Chondrocyte (in vitro differentiated cells): ENCODE measurements around the gene ZFPM1. TPM values are rescaled to one million over a fixed set of nuclear protein-coding genes. Genes with fewer than 3 reads are reported as not detected.
"Not testable (repeated sequence)": the region's sequence is repeated elsewhere in the genome, so short reads cannot be mapped to it uniquely, and the experiment has no call there.

ENCODE experiments used
- DNase-seq: peaks from one replicate; pipeline ENCODE4 v3.0.0; 2021; ENCODE audit warnings: mixed read lengths, low spot score
- H3K27ac Mint-ChIP-seq: one replicate; pipeline ENCODE4 v1.8.0; 2021; ENCODE audit warnings: mild to moderate bottlenecking, moderate library complexity, mixed read lengths; ENCODE audit not compliant: unreplicated experiment
- H3K27me3 Mint-ChIP-seq: 2 replicates; pipeline ENCODE4 v1.8.0; 2021; ENCODE audit warnings: low read depth, mixed read lengths
- H3K36me3 Mint-ChIP-seq: 2 replicates; pipeline ENCODE4 v1.8.0; 2021; ENCODE audit warnings: low read depth, mixed read lengths
- H3K4me1 Mint-ChIP-seq: 2 replicates; pipeline ENCODE4 v1.8.0; 2021; ENCODE audit warnings: low read depth, mild to moderate bottlenecking, mixed read lengths
- H3K4me3 Mint-ChIP-seq: one replicate; pipeline ENCODE4 v1.8.0; 2021; ENCODE audit warnings: mild to moderate bottlenecking, moderate library complexity, mixed read lengths; ENCODE audit not compliant: unreplicated experiment
- H3K9me3 Mint-ChIP-seq: 2 replicates; pipeline ENCODE4 v1.8.0; 2021; ENCODE audit warnings: low read depth, mixed read lengths
- CTCF ChIP-seq: fragments of 200-600 bp; sonication (generic); IDR thresholded peaks from 2 replicates; pipeline ENCODE4 v1.5.0; 2021; ENCODE audit warnings: antibody characterized with exemption, mild to moderate bottlenecking, moderate library complexity
- total RNA-seq: library from RNA; stranded (reverse); gene quantifications from 3 replicates; pipeline ENCODE4 v1.2.1, GENCODE V29; 2021

ZFPM1 gene
- total RNA-seq, 1 donor from 2014 or later, result 7.6 TPM

GRCh38 chr16:88466175-88466862 is 13.2 kb downstream of the ZFPM1 start:
- Mint-ChIP-seq H3K27me3 (no peaks in the 10 kb centered on the region), H3K9me3 (no peaks in the 10 kb centered on the region), H3K36me3 (no peaks in the 10 kb centered on the region), H3K27ac (no peak overlapping the region), H3K4me1 (peaks cover 5% of the 10 kb centered on the region), H3K4me3 (no peak overlapping the region)
- TF ChIP-seq CTCF, result no peak
- DNase-seq, result no peak

GRCh38 chr16:88466949-88467348 is 13.9 kb downstream of the ZFPM1 start:
- Mint-ChIP-seq H3K9me3 (no peaks in the 10 kb centered on the region), H3K27me3 (no peaks in the 10 kb centered on the region), H3K4me3 (no peak overlapping the region), H3K4me1 (no peaks in the 10 kb centered on the region), H3K36me3 (no peaks in the 10 kb centered on the region), H3K27ac (no peak overlapping the region)
- no peak for DNase-seq
- no peak for TF ChIP-seq CTCF

GRCh38 chr16:88467541-88467944 is 14.5 kb downstream of the ZFPM1 start:
- TF ChIP-seq CTCF, result no peak
- Mint-ChIP-seq H3K4me1 (no peaks in the 10 kb centered on the region), H3K27me3 (no peaks in the 10 kb centered on the region), H3K27ac (no peak overlapping the region), H3K36me3 (no peaks in the 10 kb centered on the region), H3K9me3 (no peaks in the 10 kb centered on the region), H3K4me3 (no peak overlapping the region)
- no peak for DNase-seq

GRCh38 chr16:88468275-88469129 is 15.4 kb downstream of the ZFPM1 start:
- Mint-ChIP-seq H3K9me3 (no peaks in the 10 kb centered on the region), H3K36me3 (no peaks in the 10 kb centered on the region), H3K27ac (no peak overlapping the region), H3K27me3 (no peaks in the 10 kb centered on the region), H3K4me3 (no peak overlapping the region), H3K4me1 (no peaks in the 10 kb centered on the region)
- no peak for DNase-seq
- TF ChIP-seq CTCF, result no peak

- Mint-ChIP-seq H3K27ac (no peak overlapping the region), H3K27me3 (no peaks in the 10 kb centered on the region), H3K9me3 (no peaks in the 10 kb centered on the region), H3K36me3 (no peaks in the 10 kb centered on the region), H3K4me1 (no peaks in the 10 kb centered on the region), H3K4me3 (no peak overlapping the region)
- no peak for DNase-seq
- no peak for TF ChIP-seq CTCF
Measured at GRCh38 chr16:88469615-88470395, 16.7 kb downstream of the ZFPM1 start.

GRCh38 chr16:88470396-88470680 is 17.3 kb downstream of the ZFPM1 start:
- not testable (repeated sequence) for H3K9me3 Mint-ChIP-seq, H3K27ac Mint-ChIP-seq

GRCh38 chr16:88470696-88471095 is 17.6 kb downstream of the ZFPM1 start:
- H3K27ac Mint-ChIP-seq, H3K9me3 Mint-ChIP-seq, H3K36me3 Mint-ChIP-seq, H3K4me1 Mint-ChIP-seq, H3K4me3 Mint-ChIP-seq, DNase-seq, H3K27me3 Mint-ChIP-seq: not testable (repeated sequence)

More at GRCh38 chr16:88470396-88470680, 17.3 kb downstream of the ZFPM1 start:
- H3K4me1 Mint-ChIP-seq, H3K36me3 Mint-ChIP-seq, H3K27me3 Mint-ChIP-seq, DNase-seq, H3K4me3 Mint-ChIP-seq: not testable (repeated sequence)
